ENCODE data around the gene FAM193A.
"Not testable (repeated sequence)": the region's sequence is repeated elsewhere in the genome, so short reads cannot be mapped to it uniquely, and the experiment has no call there.

FAM193A gene

DNA sequence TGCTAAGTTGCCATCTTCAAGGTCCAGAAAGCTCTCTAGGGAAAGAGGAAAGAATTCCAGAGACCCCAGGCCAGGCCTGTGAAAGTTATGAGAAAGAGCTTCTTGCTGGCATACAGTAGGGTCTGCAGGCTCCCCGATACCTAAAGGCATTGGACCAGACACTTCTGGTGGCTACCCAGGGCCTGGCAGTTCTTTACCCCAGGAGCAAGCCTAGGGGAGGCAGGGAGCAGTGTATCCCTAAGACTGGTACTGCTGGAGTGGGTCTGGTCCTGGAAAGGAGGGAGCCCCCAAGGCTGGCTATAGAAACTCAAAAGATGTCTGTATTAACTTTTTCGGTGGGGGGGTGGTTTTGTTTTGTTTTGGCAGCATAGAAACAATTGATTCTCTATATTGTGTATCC is 19.8 kb upstream of the FAM193A start:
- no peak for DNase-seq (ENCODE audit: low spot score)

DNA sequence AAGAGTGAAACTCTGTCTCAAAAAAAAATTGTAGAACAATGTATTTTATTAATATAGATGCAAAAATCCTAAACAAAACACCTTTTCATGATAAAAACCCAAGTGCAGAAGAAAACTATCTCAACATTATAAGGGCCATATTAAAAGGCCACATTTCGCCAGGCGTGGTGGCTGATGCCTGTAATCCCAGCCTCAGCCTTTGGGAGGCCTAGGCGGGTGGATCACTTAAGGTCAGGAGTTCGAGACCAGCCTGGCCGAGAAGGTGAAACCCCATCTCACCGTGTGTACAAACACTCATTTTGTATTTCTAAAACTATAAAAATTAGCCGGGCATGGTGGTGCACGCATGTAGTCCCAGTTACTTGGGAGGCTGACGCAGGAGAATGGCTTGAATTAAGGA is 9.9 kb upstream of the FAM193A start:
- no peak for DNase-seq (ENCODE audit: low spot score)

DNA sequence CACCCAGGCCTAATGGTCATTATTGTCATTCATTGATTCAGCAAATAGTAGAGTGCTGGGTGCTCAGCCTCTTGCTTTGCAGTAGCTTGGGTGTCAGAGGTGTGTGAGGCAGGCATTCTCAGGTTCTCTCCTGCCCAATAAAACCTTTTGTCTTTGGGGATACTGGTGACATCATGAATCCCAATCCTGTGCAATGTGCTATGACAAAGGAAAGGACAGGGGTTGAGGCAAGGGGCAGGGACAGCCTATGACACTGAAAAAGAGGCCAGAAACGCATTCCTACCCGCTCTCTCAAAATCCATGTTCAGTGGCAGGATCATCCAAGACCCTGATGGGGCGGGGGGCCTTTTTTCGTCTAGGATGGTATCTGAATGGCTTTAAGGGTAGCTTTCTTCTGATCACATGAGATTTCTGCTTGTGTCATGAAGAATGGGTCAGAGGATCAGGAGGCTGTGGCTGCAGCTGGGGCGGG is 1.5 kb upstream of the FAM193A start:
- no peak for DNase-seq (ENCODE audit: low spot score)

DNA sequence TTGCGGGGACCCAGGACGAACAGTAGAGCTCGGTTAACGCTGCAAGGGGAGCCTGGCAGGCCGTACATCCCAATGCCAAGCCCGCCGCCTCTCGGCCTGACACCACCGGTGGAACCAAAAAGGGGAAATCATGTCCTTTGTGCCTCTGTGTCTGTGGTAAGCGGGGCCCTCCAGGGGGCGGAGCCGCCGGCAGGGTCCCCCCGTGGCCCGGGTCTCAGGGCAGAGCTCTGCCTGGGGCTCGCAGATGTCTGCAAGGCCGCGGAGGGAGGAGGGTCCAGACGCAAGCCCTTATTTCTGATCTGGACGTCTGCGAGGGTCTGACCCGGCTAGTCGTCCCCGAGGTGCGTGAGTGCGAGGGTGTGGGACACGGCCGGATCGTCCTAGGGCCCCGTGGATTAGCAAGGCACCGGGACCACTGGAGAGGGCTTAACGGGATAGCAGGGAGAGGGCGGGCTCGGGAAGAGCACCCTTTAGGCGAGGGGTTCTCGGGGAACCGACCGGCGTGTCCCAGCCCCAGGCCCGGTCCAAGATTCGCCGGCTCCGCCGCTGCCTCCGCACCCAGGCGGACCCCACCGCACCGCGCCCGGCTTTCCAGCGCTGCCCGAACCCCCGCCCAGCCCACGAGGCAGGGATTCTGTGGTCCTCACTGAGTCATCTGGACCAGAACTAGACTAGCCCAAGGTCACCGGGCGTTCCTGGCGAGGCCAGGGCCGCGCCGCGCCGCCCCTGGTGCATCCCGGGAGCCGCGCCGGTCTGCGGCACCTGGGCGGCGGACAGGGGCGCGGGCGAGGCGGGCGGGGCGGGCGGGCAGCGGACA is 863 bp upstream of the FAM193A start:
- DNase-seq (ENCODE audit: low spot score) = no peak

DNA sequence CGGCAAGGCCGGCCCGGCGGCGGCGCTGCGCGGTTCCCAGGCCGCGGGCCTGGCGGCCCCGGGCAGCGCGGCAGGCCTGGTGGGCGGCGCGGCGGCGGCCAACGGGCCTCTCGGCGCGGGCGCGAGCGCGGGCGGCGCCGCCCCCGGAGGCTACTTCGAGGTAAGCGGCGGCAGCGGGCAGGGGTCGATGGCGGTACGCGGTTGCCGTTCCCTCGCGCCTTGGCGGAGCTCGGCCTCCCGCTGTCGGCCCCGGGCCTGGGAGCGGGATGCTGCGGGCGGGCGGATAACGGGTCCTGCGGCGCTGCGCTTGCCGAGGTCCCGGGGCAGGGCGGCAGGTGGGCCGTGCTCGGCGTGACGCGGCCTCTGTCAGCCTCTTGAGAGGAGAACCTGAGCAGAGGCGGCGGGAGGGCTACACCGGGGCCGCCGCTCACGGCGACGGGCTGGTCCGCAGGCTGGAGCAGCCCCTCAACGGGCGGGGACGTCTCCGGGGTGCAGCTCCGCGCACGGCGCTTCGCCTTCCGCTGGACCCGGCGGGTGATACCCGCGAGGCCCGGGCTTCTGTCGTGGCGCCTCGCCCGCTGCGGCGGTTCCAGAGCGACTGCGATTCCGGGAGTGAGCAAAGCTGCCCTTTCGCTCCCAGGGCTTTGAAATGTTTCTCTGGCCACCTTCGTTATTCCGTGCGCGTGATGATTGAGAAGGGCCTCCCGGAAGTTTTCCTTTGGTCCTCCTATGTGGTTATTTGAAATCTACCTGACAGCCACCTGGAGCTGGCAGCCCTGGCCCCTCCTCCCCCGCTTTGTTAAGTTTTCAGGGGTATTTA is 774 bp downstream of the FAM193A start:
- DNase-seq (ENCODE audit: low spot score) = no peak

DNA sequence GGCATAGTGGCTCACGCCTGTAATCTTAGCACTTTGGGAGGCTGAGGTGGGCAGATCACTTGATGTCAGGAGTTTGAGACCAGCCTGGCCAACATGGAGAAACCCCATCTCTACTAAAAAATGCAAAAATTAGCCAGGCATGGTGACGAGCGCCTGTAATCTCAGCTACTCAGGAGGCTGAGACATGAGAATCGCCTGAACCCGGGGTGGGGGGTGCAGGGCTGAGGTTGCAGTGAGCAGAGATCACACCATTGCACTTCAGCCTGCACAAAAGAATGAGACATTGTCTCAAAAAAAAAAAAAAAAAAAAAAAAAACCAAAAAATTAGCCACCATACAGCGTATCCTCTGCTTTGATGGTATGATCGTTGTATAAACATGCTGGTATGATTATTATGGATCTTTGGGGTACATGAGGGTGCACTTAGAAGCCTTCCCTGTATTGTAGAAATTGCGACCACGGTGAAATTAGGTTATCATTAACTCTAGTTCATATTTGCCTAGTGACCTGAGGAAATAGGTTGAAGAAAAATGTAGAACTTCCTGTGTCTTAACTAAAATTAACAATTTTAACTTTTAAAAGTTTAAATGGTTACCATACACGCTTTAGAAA is 7.2 kb downstream of the FAM193A start:
- not testable (repeated sequence) for DNase-seq (ENCODE audit: low spot score)

DNA sequence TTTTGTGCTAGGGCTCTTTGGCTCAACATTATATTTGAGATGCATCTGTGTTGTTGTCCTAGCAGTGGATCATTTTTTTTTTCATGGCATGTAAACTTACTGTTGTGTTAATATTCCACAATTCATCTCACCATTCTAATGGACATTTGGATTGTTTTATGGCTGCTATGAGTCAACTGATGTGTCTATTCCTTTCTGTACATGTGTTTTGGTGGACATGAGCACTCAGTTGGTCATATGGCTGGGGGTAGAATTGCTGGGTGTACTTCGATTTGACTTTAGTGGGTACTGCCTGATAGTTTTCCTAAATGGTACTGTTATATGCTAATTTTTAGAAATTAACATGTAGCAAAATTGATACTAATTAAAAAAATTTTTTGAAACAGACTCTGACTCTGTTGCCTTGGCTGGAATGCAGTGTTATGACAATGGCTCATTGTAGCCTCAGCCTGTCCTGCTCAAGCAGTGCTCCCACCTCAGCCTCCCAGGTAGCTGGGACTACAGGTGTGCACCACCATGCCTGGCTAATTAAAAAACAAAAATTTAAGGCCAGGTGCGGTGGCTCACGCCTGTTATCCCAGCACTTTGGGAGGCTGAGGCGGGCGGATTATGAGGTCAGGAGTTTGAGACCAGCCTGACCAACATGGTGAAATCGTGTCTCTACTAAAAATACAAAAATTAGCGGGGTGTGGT is 9.0 kb downstream of the FAM193A start:
- DNase-seq (ENCODE audit: low spot score) = no peak

DNA sequence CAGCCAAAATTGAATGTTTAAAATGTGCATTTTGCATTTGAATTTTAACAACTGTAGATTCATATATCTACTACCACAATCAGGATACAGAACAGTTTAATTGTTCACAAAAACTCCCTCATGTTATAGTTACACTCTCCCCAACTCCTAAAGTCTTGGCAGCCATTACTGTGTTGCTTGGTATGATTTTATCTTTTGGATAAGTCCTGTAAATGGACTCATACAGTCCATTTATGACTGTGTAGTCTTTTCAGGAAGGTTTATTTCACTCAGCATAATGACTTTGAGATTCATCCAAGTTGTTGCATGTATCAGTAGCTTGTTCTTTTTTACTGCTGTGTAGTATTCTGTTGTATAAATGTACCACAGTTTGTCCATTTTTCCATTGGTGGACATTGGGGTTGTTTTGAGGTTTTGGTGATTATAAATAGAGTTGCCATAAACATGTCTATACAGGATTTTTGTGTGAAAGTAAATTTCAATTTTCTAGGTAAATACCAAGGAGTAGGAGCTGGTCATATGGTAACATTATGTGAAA is 9.9 kb downstream of the FAM193A start:
- DNase-seq (ENCODE audit: low spot score) = no peak

DNA sequence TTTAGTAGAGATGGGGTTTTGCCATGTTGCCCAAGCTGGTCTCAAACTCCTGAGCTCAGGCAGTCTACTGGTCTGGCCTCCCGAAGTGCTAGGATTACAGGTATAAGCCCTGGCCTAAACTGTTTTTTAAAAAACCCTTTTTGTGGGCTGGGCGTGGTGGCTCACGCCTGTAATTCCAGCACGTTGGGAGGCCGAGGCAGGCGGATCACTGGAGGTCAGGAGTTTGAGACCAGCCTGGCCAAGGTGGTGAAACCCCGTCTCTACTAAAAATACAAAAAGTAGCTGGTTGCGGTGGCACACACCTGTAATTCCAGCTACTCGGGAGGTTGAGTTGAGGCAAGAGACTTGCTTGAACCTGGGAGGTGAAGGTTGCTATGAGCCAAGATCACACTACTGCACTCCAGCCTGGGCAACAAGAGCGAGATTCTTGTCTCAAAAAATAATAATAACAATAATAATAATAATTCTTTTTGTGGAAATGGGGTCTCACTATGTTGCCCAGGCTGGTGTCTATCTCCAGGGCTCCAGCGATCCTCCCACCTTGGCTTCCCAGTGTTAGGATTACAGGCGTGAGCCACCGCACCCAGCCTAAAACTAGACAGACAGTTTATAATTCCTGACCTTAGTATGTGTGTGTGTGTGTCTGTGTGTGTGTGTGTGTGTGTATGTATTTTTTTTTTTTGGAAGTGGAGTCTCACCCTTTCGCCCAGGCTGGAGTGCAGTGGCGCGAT is 10.7 kb downstream of the FAM193A start:
- not testable (repeated sequence) for DNase-seq (ENCODE audit: low spot score)

DNA sequence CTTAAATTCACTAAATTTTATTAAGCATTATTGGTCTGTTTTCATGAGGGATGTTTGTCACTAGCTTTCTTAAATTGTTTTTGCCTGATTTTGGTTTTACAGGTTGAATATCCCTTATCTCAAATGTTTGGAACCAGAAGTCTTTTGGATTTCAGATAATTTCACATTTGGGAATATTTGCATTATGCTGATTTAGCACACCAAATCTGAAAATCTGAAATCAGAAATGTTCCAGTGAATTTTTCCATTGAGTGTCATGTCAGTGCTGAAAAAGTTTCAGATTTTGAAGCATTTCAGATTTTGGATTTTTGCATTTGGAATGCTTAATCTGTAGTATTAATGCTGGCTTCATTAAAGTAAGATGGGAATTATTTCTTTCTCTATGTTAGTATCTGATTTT is 14.7 kb downstream of the FAM193A start:
- no peak for DNase-seq (ENCODE audit: low spot score)

DNA sequence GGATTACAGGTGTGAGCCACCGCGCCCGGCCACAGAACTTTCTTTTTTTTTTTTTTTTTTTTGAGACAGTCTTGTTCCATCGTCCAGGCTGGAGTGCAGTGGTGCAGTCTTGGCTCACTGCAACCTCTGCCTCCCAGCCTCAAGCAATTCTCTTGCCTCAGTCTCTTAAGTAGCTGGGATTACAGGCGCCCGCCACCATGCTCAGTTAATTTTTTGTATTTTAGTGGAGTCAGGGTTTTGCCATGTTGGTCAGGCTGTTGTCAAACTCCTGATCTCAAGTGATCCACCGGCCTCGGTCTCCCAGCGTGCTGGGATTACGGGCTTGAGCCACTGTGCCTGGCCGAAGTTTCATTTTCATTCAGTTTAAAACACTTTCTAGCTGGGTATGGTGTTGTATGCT is 16.4 kb downstream of the FAM193A start:
- no peak for DNase-seq (ENCODE audit: low spot score)

DNA sequence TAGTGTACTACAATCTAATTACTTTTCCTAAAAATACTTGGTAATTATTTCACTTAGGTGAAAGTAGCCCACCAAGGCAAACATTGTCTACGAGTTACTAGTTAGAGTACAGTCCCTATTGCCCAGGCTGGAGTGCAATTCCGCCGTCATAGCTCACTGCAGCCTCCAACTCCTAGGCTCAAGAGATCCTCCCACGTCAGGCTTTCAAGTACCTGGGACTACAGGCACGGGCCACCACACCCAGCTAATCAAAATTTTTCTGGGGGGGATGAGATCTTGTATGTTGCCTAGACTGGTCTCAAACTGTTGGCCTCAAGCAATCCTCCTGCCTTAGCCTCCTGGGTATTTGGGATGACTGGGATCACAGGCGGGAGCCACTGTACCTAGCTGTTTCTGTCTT is 21.9 kb downstream of the FAM193A start:
- DNase-seq (ENCODE audit: low spot score) = no peak

DNA sequence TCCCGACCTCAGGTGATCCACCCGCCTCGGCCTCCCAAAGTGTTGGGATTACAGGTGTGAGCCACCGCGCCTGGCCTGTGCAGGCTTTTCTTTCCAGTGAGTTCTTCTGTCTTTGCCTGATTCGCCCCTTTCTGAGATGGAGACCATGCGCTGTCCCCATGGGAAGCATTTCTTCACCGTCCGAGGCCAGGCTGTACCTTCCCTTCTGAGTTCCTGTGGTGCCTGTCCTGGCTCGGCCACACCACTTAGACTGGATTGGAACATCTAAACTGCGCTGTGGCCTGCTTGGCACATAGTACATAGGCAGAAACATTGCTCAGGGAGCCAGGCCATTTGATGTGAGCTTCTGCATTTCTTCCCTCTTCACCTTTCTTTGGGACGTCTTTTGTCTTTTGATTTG is 23.7 kb downstream of the FAM193A start:
- DNase-seq (ENCODE audit: low spot score) = no peak

DNA sequence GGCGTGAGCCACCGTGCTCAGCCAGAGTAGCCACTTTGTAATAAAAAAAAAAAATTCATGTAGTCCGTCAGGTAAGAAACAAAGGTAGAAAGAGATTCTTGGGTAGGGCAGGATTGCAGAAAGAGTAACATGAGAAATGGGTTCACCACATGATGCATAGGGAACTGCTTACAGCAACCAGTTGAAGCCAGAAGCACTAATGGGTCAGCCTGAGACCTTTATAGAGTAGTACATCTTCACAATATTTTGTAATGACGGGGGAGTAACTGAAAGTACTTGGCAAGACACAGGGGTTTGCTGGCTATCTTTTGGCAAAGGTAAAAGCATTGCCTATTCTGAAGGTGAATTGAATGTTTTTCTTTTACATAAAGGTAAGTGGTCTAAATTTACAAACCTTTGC is 29.1 kb downstream of the FAM193A start:
- no peak for DNase-seq (ENCODE audit: low spot score)

DNA sequence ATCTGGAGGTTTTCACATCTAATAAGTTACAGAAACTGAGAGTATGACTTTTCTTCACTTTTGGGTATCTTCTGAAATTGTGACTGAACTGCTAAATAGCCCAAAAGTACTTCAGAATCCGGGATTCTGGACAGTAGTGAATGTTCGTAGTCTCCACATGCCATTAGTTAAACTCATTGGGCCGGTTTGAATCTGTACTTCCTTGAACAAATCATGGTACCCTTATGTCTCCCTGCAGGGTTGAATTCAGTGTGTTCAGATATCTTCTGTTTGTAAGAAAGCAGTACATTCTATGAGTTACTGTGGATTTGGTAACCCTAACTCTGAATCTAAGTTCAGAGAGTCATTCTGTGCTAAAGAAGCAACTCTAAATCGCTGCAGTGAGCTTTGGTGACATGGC is 33.6 kb downstream of the FAM193A start:
- no peak for DNase-seq (ENCODE audit: low spot score)

DNA sequence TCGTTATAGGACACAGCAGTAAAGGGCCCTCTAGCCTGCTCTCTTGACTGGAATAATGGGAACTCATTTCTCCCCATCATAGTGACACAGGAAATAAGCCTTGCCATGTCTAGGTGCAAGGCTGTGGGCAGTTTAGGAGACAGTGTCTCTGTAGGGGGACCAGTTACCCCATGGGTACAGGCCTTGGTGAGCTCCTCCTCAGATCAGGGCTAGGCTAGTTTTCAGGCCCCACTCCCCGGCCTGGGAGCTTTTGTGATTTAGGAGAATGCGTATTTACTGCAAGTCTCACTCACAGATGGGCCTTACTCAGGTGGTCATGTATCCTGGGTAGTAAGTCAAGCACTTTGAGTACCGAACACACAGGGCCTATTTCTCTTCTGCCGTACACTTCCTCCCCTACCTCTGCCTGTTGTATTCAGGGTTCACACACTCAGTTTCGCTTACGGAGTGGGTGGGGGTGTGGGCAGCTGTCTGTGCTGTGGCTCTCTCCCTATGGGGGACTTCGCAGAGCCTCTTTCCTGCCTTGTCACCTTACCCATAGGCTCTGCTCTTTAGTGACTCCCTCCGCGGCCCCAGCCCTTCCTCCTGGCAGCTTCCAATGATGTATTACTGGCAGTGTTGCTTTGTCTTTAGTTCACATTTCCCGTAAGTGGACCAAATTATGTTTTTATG is 34.2 kb downstream of the FAM193A start:
- no peak for DNase-seq (ENCODE audit: low spot score)

DNA sequence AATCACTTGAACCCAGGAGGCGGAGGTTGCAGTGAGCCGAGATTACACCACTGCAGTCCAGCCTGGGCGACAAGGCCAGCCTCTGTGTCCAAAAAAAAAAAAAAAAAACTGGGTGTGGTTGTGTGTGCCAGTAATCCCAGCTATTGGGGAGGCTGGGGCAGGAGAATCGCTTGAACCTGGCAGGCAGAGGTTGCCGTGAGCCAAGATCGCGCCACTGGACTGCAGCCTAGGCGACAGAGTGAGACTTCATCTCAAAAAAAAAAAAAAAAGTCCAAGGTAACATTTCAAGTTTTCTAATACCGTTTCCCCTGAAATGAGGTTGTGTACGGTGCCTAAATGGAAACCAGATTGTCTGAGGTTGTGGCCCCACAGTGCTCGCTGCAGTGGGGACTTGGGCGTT is 35.6 kb downstream of the FAM193A start:
- DNase-seq (ENCODE audit: low spot score) = no peak

DNA sequence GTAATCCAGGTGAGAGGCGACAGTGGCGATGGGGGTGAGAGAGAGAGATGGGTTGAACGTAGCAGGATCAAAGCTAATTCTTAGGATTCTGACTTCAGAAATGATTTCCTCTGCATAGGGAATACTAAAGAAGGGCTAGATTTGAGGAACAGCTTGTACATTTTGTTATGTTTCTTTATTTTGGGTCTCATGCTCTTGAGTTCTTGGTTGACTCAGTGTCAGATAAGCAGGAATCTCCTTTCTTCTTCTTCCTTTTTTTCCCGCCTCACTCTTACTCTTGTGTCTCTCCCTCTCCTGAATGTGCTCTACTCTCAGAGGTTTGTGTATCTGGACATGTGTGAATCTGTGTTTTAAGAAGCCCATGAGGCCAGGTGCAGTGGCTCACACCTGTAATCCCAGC is 36.4 kb downstream of the FAM193A start:
- DNase-seq (ENCODE audit: low spot score) = no peak

DNA sequence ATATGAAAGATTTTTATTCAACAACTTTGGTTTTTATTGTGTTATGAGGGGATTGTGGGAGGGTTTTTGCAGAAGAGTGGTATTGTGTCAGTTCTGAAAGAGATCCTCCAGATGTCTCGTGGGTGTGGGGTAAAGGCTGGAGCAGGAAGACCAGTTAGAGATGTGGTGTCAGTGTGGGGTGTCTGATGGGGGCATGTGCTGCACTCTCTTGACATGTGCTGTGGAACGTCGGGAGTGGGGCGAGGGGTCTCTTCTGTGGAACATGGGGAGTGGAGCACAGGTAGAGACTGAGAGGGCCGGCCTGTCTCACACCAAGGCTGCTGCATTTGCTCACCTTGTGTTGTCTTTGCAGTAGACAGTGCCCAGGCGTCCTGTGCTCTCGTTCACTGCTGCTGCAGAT is 37.6 kb downstream of the FAM193A start:
- no peak for DNase-seq (ENCODE audit: low spot score)

DNA sequence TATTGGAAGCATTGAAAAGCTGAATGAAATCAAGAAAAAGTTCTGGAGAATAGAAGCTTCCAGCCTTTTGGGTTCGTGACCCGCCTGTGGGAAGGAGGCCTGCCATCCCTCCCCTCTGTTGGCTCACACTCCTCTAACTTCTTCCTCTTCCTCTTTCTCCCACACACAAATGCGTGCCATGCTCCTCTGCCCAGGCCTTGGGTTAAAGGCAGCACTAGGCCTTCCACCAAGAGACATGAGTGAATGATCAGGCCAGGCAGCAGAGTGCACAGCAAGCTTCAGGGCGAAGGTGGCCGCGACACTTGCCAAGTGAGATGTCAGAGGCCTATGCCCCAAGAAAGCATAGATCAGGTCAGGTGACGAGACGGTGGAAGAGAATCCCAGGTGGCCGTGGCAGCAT is 38.4 kb downstream of the FAM193A start:
- no peak for DNase-seq (ENCODE audit: low spot score)

DNA sequence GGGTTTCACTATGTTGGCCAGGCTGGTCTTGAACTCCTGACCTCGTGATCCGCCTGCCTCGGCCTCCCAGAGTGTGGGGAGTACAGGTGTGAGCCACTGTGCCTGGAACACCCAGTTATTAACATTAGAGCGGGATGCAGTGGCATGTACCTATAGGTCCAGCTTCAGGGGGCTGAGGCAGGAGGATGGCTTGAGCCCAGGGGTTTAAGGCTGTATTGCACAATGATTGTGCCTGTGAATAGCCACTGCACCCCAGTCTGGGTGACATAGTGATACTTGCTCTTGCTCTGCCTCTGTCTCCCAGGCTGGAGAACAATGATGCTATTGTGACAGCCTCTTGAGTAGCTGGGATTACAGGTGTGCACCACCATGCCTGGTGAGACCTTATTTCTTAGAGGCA is 39.8 kb downstream of the FAM193A start:
- no peak for DNase-seq (ENCODE audit: low spot score)
